Measurements from ENCODE around the gene BRAF. TPM values are rescaled to one million over a fixed set of nuclear protein-coding genes. Genes with fewer than 3 reads are reported as not detected.

BRAF gene
- total RNA-seq, 1 experiment from 2014 or later: 29.7 TPM

DNA sequence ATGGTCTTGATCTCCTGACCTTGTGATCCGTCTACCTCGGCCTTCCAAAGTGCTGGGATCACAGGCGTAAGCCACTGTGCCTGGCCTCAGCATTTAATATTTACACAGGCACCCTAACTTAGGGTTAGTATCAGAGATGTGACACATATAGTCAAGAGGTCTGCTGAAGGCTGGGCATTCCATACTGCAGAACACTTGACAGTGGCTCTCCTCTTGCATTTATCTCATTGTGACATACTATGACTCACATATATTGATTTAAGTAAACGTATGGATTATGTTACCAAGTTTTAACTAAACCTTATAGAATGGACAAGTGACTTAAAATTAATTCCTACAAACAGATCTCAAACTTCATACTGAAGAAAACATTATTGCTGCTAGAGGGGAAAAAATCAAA, 36.6 kb downstream of the BRAF start:
- H3K9ac ChIP-seq (ENCODE audit: low read length): no peak overlapping the region
- no peaks in the 10 kb centered on the region for H3K9me3 ChIP-seq (ENCODE audit: control insufficient read depth in 1 of 2, insufficient read depth in 1 of 2, low read depth in 1 of 2, low read length in 2 of 2)
- ChIA-PET CTCF (no interaction called here), RAD21 (ENCODE audit: low non-redundant PET in 1 of 2, low total read pairs in 2 of 2, uncharacterized antibody in 2 of 2, unreplicated experiment in 2 of 2) (no interaction called here), POLR2A (no interaction called here)
- H3K4me3 ChIP-seq (replicated peaks in 1 of 2; ENCODE audit: low read depth in 1 of 2, low read length in 2 of 2): no peak overlapping the region
- intact Hi-C loops (cut with micrococcal nuclease): no loop called here
- TF ChIP-seq YY1 (IDR thresholded peaks at IDR 0.05; ENCODE audit: extremely low read depth, insufficient replicate concordance, low read depth, low read length): no peak
- TF ChIP-seq ZFX (IDR thresholded peaks at IDR 0.05): no peak
- TF ChIP-seq POLR2A (IDR thresholded peaks at IDR 0.05; ENCODE audit: borderline replicate concordance, extremely low read depth, insufficient read depth, insufficient read length): no peak
- TF ChIP-seq, protein P1, sequence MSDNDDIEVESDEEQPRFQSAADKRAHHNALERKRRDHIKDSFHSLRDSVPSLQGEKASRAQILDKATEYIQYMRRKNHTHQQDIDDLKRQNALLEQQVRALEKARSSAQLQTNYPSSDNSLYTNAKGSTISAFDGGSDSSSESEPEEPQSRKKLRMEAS (IDR thresholded peaks at IDR 0.05): no peak
- TF ChIP-seq, protein P2, sequence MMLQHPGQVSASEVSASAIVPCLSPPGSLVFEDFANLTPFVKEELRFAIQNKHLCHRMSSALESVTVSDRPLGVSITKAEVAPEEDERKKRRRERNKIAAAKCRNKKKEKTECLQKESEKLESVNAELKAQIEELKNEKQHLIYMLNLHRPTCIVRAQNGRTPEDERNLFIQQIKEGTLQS (IDR thresholded peaks at IDR 0.05): no peak
- TF ChIP-seq ZNF274 (IDR thresholded peaks at IDR 0.05; ENCODE audit: low read depth, low read length): no peak
- TF ChIP-seq CBX3 (IDR thresholded peaks at IDR 0.05; ENCODE audit: low read depth): no peak
- TF ChIP-seq EZH2phosphoT487 (IDR thresholded peaks at IDR 0.05; ENCODE audit: borderline replicate concordance): no peak
- no peak for TF ChIP-seq SP1 (IDR thresholded peaks at IDR 0.05; ENCODE audit: low read depth)
- TF ChIP-seq SRF (IDR thresholded peaks at IDR 0.05; ENCODE audit: low read depth): no peak
- no peak for TF ChIP-seq CEBPB (IDR thresholded peaks at IDR 0.05; ENCODE audit: low read depth)
- no peak for TF ChIP-seq RAD21 (IDR thresholded peaks at IDR 0.05; ENCODE audit: low read depth)
- TF ChIP-seq ELF1 (IDR thresholded peaks at IDR 0.05; ENCODE audit: borderline replicate concordance, low read depth): no peak
- no peak for TF ChIP-seq JUND (IDR thresholded peaks at IDR 0.05)
- no peaks in the 10 kb centered on the region for H3K36me3 ChIP-seq (ENCODE audit: control insufficient read depth in 1 of 2, insufficient read depth in 2 of 2, low read length in 2 of 2)
- H2AFZ ChIP-seq (ENCODE audit: low read depth, low read length, poor library complexity, severe bottlenecking): no peak overlapping the region
- ATAC-seq (no peak), DNase-seq (ENCODE audit: low read depth, low spot score) (no peak)
- no peak overlapping the region for H3K27ac ChIP-seq (ENCODE audit: low read depth, low read length)
- no peak overlapping the region for H3K4me2 ChIP-seq (ENCODE audit: low read length)
- H3K27me3 ChIP-seq (ENCODE audit: insufficient read depth, low read length): no peaks in the 10 kb centered on the region
- no peaks in the 10 kb centered on the region for H4K20me1 ChIP-seq (ENCODE audit: insufficient read depth)
- H3K9me2 ChIP-seq (ENCODE audit: insufficient read depth): no peaks in the 10 kb centered on the region
- BruUV-seq (replicated peaks): no TSS peak
- H3K4me1 ChIP-seq (ENCODE audit: control insufficient read depth in 1 of 2, insufficient read depth in 2 of 2, low read length in 2 of 2): no peaks in the 10 kb centered on the region
- H3K79me2 ChIP-seq (ENCODE audit: insufficient read depth, low read length): peaks cover 76% of the 10 kb centered on the region

Data from HCT116 (cell line).